Peyer's patch (tissue), 4 donors: ENCODE measurements around the gene BACH2.

Experiments used
- POLR2A ChIP-seq, 2 donors: fragments of 450-650 bp; IDR thresholded peaks; one replicate each; pipeline ENCODE4 v1.5.1; 2017; ENCODE audit warnings: antibody characterized with exemption in 2 of 2, mild to moderate bottlenecking in 2 of 2, moderate library complexity in 2 of 2
- TF ChIP-seq, protein P1 (sequence below), 6 experiments: fragments of 450-650 bp in 4 of 6; fragments of 200-600 bp in 2 of 6; sonication (generic) in 1 of 6; IDR thresholded peaks; one replicate each; pipeline ENCODE4 v1.5.1; 2017 to 2019; ENCODE audit warnings: antibody characterized with exemption in 6 of 6, mild to moderate bottlenecking in 3 of 6, moderate library complexity in 1 of 6

DNA sequence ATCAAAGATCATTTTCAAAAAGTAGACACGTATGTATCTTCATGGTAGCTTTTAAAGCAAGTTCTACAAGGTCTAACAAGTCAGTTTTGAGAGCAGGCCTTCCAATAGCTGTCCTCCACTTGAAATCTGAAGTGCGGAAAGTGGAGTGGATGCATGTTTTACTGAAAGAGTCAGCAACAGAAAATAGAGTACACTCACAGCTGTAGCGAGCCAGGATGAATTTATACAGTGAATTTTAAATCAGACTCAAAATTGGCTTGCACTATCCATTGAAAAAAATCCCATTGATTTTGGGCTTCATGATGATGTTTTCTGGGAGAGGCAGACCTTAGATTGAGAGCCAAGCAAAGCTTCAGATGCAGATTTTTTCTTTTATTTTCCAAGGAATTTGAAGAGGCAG lies 321.8 kb downstream of the BACH2 start:
- TF ChIP-seq, protein P1, sequence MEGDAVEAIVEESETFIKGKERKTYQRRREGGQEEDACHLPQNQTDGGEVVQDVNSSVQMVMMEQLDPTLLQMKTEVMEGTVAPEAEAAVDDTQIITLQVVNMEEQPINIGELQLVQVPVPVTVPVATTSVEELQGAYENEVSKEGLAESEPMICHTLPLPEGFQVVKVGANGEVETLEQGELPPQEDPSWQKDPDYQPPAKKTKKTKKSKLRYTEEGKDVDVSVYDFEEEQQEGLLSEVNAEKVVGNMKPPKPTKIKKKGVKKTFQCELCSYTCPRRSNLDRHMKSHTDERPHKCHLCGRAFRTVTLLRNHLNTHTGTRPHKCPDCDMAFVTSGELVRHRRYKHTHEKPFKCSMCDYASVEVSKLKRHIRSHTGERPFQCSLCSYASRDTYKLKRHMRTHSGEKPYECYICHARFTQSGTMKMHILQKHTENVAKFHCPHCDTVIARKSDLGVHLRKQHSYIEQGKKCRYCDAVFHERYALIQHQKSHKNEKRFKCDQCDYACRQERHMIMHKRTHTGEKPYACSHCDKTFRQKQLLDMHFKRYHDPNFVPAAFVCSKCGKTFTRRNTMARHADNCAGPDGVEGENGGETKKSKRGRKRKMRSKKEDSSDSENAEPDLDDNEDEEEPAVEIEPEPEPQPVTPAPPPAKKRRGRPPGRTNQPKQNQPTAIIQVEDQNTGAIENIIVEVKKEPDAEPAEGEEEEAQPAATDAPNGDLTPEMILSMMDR (IDR thresholded peaks at IDR 0.05), result no peak
- no peak for TF ChIP-seq POLR2A (IDR thresholded peaks at IDR 0.05)
